Activated CD4-positive, alpha-beta memory T cell treated with anti-CD3 and anti-CD28 coated beads, Interleukin-2, amount 10 ng/mL, durations not matched to agents 7 days and 5 days (primary cell): ENCODE data around the gene ARFIP1. TPM values are rescaled to one million over a fixed set of nuclear protein-coding genes. Genes with fewer than 3 reads are reported as not detected.

Experiments used
- CTCF ChIA-PET: fragments of 350-600 bp; sonication (Branson Sonifier 250); formaldehyde crosslinking; loops from one replicate; lab custom pipeline; 2021; ENCODE audit warnings: antibody characterized with exemption, inconsistent platforms; lab: Charles Lee
- POLR2A ChIA-PET: fragments of 350-600 bp; sonication (Branson Sonifier 250); formaldehyde crosslinking; loops from one replicate; lab custom pipeline; 2021; ENCODE audit warnings: antibody characterized with exemption; lab: Charles Lee
- DNase-seq: peaks from one replicate; pipeline ENCODE4 v3.0.0-alpha.2; 2020
- H3K27ac Mint-ChIP-seq: one replicate; pipeline ENCODE4 v1.8.0; 2021; ENCODE audit warnings: mild to moderate bottlenecking, mixed read lengths
- H3K27me3 Mint-ChIP-seq: one replicate; pipeline ENCODE4 v1.8.0; 2021; ENCODE audit warnings: mixed read lengths
- H3K36me3 Mint-ChIP-seq: one replicate; pipeline ENCODE4 v1.8.0; 2021; ENCODE audit warnings: low read depth, mixed read lengths
- H3K4me1 Mint-ChIP-seq: one replicate; pipeline ENCODE4 v1.8.0; 2021; ENCODE audit warnings: mixed read lengths
- H3K4me3 Mint-ChIP-seq: one replicate; pipeline ENCODE4 v1.8.0; 2021; ENCODE audit warnings: mild to moderate bottlenecking, mixed read lengths
- H3K9me3 Mint-ChIP-seq: one replicate; pipeline ENCODE4 v1.8.0; 2021; ENCODE audit warnings: mixed read lengths
- total RNA-seq, 2 experiments: library from RNA; stranded (reverse); gene quantifications; one replicate each; pipeline ENCODE4 v1.2.3, GENCODE V29; 2021

The ARFIP1 gene
- total RNA-seq, 2 experiments from 2014 or later, result 15.5 to 16.3 TPM

GRCh38 chr4:152956147-152956546, 176.4 kb downstream of the ARFIP1 start:
- POLR2A ChIA-PET, result no interaction called here
- Mint-ChIP-seq H3K27me3 (peaks cover 18% of the 10 kb centered on the region), H3K27ac (no peak overlapping the region), H3K36me3 (no peaks in the 10 kb centered on the region), H3K4me1 (no peaks in the 10 kb centered on the region), H3K4me3 (no peak overlapping the region), H3K9me3 (no peaks in the 10 kb centered on the region)
- DNase-seq, result no peak
- CTCF ChIA-PET, result no interaction called here

GRCh38 chr4:152956650-152957436, 177.1 kb downstream of the ARFIP1 start:
- Mint-ChIP-seq H3K27ac (no peak overlapping the region), H3K9me3 (no peaks in the 10 kb centered on the region), H3K4me1 (no peaks in the 10 kb centered on the region), H3K4me3 (no peak overlapping the region), H3K36me3 (no peaks in the 10 kb centered on the region), H3K27me3 (peaks cover 18% of the 10 kb centered on the region)
- ChIA-PET CTCF (no interaction called here), POLR2A (interaction anchor here (0.9 kb wide), 1 partner anchor 123 kb away, joined by 3 read pairs; no protein-coding TSS in a partner anchor)
- no peak for DNase-seq

- POLR2A ChIA-PET, result interaction anchor here (0.9 kb wide), 1 partner anchor 123 kb away, joined by 3 read pairs; no protein-coding TSS in a partner anchor
- Mint-ChIP-seq H3K9me3 (no peaks in the 10 kb centered on the region), H3K4me3 (no peak overlapping the region), H3K36me3 (no peaks in the 10 kb centered on the region), H3K4me1 (no peaks in the 10 kb centered on the region), H3K27ac (no peak overlapping the region), H3K27me3 (peaks cover 18% of the 10 kb centered on the region)
- no peak for DNase-seq
- CTCF ChIA-PET, result no interaction called here
Measured at GRCh38 chr4:152957437-152958171, 177.8 kb downstream of the ARFIP1 start.

- no peaks in the 10 kb centered on the region for H3K9me3 Mint-ChIP-seq
- POLR2A ChIA-PET, result interaction anchor here (0.5 kb wide), 1 partner anchor 510 kb away, joined by 3 read pairs; no protein-coding TSS in a partner anchor
- H3K27ac Mint-ChIP-seq, result no peak overlapping the region
- DNase-seq, result no peak
- CTCF ChIA-PET, result no interaction called here
- H3K4me1 Mint-ChIP-seq, result no peaks in the 10 kb centered on the region
- H3K4me3 Mint-ChIP-seq, result no peak overlapping the region
- peaks cover 16% of the 10 kb centered on the region for H3K27me3 Mint-ChIP-seq
- no peaks in the 10 kb centered on the region for H3K36me3 Mint-ChIP-seq
Measured at GRCh38 chr4:152959080-152959479, 179.3 kb downstream of the ARFIP1 start.

GRCh38 chr4:152960082-152960481, 180.3 kb downstream of the ARFIP1 start:
- Mint-ChIP-seq H3K36me3 (no peaks in the 10 kb centered on the region), H3K9me3 (no peaks in the 10 kb centered on the region), H3K27ac (no peak overlapping the region), H3K27me3 (peaks cover 15% of the 10 kb centered on the region), H3K4me1 (no peaks in the 10 kb centered on the region), H3K4me3 (no peak overlapping the region)
- ChIA-PET CTCF (no interaction called here), POLR2A (no interaction called here)
- no peak for DNase-seq

GRCh38 chr4:152961014-152961772, 181.4 kb downstream of the ARFIP1 start:
- no peak for DNase-seq
- ChIA-PET POLR2A (no interaction called here), CTCF (no interaction called here)
- peaks cover 13% of the 10 kb centered on the region for H3K27me3 Mint-ChIP-seq
- no peak overlapping the region for H3K27ac Mint-ChIP-seq
- no peaks in the 10 kb centered on the region for H3K36me3 Mint-ChIP-seq
- H3K4me3 Mint-ChIP-seq, result no peak overlapping the region
- H3K4me1 Mint-ChIP-seq, result no peaks in the 10 kb centered on the region
- H3K9me3 Mint-ChIP-seq, result no peaks in the 10 kb centered on the region

- no peak overlapping the region for H3K4me3 Mint-ChIP-seq
- POLR2A ChIA-PET, result no interaction called here
- no peaks in the 10 kb centered on the region for H3K4me1 Mint-ChIP-seq
- no peaks in the 10 kb centered on the region for H3K36me3 Mint-ChIP-seq
- no peak overlapping the region for H3K27ac Mint-ChIP-seq
- no peaks in the 10 kb centered on the region for H3K9me3 Mint-ChIP-seq
- H3K27me3 Mint-ChIP-seq, result peaks cover 13% of the 10 kb centered on the region
- CTCF ChIA-PET, result no interaction called here
- no peak for DNase-seq
Measured at GRCh38 chr4:152961773-152962115, 182.0 kb downstream of the ARFIP1 start.

Other genes with a start within 250 kb of the ARFIP1 start
- gene FBXW7, start 243.9 kb upstream of the ARFIP1 start, total RNA-seq, result 10 to 100 TPM; 59.8 to 66.8 TPM
- gene TMEM154, start 100.0 kb upstream of the ARFIP1 start, total RNA-seq, result 10 to 100 TPM; 47.1 to 50.0 TPM
- under 1 TPM; 0.13 to 0.35 TPM for gene TIGD4, start 224 bp upstream of the ARFIP1 start, total RNA-seq
- gene FHDC1, start 156.4 kb downstream of the ARFIP1 start, total RNA-seq, result under 1 TPM; 0.05 to 0.15 TPM